Stimulated activated CD4-positive, alpha-beta T cell treated with anti-CD3 and anti-CD28 coated beads, TNF-alpha, amount 100 ng/mL, for 1 hour (primary cell): ENCODE results near the gene DENND5B.
"Not testable (repeated sequence)": the region's sequence is repeated elsewhere in the genome, so short reads cannot be mapped to it uniquely, and the experiment has no call there.

ENCODE experiments used
- DNase-seq, 3 donors: peaks; one replicate each; pipeline ENCODE4 v3.0.0-alpha.2; 2020; ENCODE audit warnings: low read depth in 3 of 3, low spot score in 1 of 3

Gene DENND5B

GRCh38 chr12:31387466-31387865, 203.5 kb downstream of the DENND5B start:
- DNase-seq, result no peak

DNA sequence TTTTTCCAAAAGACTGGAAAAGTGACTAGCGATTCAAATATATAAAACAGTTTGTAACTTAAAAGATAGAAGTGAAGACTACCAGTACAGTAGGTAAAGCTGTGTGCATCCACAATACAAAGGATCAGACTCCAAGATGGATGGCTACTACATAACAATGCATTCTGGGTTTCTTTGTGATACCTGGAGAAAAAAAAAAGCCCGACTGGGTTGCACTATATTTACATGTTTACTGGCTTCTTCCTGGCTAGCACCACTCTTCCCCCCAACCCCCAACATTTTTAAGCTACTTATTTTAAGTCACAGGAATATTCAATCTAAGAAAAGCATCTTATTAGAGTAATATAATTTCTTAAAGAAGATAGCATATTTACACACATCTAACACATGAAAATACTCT, 203.9 kb downstream of the DENND5B start:
- no peak for DNase-seq

GRCh38 chr12:31386364-31386777, 204.6 kb downstream of the DENND5B start:
- DNase-seq, result no peak

DNA sequence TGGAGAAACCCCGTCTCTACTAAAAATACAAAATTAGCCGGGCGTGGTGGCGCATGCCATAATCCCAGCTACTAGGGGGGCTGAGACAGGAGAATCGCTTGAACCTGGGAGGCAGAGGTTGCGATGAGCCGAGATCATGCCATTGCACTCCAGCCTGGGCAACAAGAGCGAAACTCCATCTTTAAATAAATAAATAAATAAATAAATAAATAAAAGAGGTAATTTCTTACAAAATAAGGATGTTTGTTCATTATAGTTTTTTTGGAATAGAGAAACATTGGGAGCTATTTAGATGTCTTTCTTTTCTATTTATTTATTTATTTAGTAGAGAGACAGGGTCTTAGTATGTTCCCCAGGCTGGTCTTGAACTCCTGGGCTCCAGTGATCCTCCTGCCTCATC, 213.7 kb downstream of the DENND5B start:
- not testable (repeated sequence) for DNase-seq

GRCh38 chr12:31375422-31375821, 215.5 kb downstream of the DENND5B start:
- DNase-seq, result not testable (repeated sequence)

- DNase-seq, result no peak
Measured at GRCh38 chr12:31371256-31371620, 219.7 kb downstream of the DENND5B start.

DNA sequence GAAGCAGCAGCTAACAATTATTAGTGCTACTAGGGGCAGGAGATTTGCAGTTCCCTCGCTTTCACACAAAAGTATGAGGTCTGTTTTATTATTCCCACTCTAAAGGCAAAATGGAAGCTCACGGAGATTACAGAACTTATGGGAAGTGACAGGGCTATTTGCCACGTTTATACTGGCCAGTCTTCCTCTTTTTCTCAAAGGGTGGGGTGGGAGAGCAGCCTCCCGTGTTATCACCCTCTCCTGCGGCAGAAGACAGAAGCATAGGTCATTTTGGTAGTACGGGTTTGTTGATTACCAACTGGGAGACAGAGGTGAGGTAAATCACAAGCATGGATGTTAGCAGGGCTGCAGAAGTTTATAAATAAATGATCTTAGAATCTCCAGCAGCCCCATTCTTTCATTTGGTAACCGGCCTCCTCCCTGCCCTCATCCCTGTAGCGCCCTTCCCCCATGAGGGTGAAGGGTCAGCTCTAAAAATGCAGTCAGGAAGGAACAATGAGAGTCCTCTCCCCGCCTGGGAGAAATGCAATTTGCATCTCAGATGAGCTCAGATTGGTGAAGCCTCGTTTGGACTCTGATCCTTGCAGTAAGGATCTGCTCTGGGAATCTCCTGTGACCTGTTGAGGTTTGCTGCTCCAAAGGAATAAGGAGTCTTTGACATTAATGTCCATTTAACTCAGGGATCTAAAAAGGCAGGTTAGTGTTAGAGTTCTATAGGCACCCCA, 220.2 kb downstream of the DENND5B start:
- no peak for DNase-seq

DNA sequence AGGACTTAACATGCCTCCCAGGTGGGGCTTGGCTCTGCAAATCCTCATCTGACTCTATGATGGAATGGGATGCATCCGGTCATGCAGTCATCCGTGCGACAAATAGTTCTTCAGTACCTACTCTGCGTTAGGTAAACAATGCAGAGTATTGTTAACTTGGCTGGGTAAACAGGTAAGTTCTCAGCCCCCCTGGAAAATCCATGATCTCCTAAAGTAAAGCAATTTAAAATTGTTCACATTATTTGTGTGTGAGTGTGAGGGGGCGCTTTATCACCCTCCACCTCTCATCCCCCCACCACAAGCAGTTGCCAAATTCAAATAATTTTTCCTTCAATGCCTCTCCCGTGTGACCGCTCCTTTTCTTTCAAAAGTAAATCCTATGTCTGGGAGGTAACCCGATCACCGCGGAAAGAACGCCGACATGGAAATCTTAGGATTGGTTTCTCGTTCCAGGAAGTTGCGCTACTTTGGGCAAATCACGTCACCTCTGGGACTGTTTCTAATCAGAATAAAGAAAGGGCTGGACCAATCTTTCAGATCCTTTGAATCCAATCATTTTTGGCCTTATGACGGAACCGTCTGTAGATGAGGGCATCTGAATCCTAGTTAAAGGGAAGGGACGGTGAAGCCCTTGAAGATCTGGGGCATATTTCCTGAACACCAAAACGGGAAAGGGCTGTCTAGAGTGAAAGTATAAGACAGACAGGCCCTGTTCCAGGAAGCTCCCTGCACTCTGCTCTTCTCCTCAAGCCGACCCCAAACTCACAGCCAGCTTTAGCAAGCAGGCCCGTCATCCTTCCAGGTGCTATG, 221.0 kb downstream of the DENND5B start:
- no peak for DNase-seq

DNA sequence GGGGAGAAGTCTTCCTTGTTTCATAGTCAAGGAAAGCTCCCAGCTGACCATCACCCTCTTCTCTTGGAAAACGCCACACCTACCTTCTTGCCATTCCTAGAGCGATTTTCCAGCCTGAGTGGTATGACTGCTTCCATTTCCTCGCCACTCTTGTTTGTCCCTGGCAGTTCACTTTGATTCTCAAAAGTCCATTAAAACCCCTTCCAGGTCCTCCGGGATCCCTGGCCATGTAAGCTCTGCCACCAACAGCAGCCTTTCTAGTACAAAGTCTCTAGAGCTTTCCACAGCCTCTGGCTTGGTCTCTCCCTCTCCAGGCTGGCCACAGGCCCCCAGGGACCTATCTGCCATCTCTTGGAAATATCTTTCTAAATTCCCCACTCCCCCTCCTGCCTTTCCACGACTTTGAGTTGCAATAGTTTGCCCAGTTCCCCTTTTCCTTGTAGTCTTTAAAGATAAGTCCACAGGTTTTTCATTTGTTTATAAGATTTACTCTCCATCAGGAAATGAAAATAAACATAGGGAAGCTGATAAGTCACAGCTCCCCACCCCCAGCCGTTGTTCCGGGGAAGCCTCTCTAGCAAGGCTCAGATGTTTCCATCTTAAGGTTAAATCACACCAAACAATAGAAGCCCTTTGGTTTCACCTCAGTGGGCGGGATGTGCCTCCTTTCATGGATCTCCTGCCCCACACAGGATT, 222.1 kb downstream of the DENND5B start:
- DNase-seq, result no peak

GRCh38 chr12:31366104-31366621, 224.8 kb downstream of the DENND5B start:
- DNase-seq, result no peak

- no peak for DNase-seq
Measured at GRCh38 chr12:31363831-31364230, 227.1 kb downstream of the DENND5B start.

- no peak for DNase-seq
Measured at GRCh38 chr12:31363416-31363809, 227.5 kb downstream of the DENND5B start.

DNA sequence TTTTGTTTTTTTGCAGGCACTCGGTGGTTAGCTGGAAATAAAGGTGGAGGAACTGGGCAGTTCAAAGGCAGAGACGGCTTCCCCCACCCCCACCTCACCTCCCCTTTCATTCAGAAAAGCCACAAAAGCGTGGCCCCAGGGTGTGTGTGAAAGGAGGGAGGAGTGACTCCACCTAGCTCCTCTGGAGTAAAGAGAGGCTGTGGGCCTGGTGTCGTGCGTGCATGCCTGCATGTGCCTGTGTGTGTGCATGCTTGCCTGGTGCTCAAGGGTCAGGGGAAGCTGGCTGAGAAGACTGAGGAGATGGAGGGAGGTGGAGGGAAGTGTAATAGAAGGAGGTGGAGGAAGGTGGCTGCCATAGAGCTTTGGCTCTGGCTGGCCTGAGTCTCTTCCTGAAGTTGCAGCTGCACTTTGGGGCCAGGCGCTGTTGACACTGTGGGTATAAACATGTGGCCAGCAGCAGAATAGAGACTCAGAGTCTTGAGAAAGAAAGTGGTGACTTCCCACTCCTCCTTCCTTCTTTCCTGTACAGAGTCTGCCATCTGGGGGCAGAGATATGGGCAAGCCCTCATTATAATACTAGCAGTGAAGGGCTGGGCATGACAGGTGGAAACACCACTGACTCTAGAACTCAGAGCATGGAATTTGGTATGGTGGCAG, 228.0 kb downstream of the DENND5B start:
- DNase-seq, result no peak

- no peak for DNase-seq
Measured at GRCh38 chr12:31362115-31362758, 228.7 kb downstream of the DENND5B start.

DNA sequence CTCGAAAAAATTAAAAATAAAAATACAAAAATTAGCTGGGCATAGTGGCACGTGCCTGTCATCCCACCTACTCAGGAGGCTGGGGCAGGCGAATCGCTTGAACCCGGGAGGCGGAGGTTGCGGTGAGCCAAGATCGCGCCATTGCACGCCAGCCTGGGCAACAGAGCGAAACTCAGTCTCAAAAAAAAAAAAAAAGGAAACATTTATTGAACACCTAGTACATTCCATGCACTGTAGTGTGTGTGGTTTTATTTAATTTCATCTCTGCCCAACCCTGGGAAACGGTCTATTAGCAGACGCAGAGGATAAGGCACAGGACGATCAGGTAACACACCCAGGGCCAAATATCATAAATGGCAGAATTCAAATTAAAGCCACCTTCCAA, 229.2 kb downstream of the DENND5B start:
- no peak for DNase-seq

- DNase-seq, result no peak
Measured at GRCh38 chr12:31355747-31356107, 235.2 kb downstream of the DENND5B start.

- DNase-seq, result no peak
Measured at GRCh38 chr12:31353750-31354708, 236.9 kb downstream of the DENND5B start.

- DNase-seq, result no peak
Measured at GRCh38 chr12:31346267-31346666, 244.7 kb downstream of the DENND5B start.

DNA sequence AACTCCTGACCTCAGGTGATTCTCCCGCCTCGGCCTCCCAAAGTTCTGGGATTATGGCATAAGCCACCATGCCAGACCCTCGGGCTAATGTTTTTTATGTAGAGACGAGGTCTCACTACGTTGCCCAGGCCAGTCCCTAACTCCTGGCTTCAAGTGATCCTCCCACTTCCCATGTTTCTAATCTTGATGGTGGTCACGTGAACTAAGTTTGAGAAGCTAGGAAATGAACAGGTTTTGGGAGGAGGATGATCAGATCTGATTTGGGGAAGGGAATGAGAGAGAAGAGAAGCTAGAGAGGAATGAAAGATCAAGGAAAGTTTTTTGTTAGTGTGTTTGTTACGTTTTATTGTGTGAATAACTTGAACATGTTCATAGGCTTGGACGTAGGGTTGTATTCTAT, 247.8 kb downstream of the DENND5B start:
- no peak for DNase-seq

DNA sequence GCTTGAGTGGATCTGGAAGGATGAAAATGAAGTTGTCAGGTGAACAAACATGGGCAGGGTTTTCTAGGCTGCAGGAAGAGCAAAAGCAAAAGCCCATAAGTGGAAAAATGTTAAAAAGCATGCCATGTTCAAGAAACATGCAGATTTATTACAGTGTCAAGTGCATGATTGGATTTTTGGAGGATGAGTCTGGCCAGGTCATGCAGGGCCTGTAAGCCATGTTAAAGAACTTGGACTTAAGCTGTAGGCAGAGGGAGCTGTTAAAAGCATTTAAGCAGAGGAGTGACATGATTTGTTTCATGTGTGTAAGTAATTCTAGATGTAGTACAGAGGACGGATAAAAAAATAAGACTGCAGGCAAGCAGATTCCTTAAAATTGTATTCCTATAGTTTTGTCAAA, 248.7 kb downstream of the DENND5B start:
- no peak for DNase-seq
